Smooth muscle cell (in vitro differentiated cells): ENCODE results near the gene TMBIM1. TPM values are rescaled to one million over a fixed set of nuclear protein-coding genes. Genes with fewer than 3 reads are reported as not detected.

Experiments
- DNase-seq: peaks from one replicate; lab custom pipeline; 2025; ENCODE audit not compliant: unreplicated experiment; lab: John Stamatoyannopoulos, UW
- H2AFZ ChIP-seq: fragments of 200-600 bp; sonication (generic); 2 replicates; pipeline ENCODE4 v1.6.0; 2016; ENCODE audit warnings: antibody characterized with exemption, low read depth, mild to moderate bottlenecking
- H3F3A ChIP-seq: fragments of 200-600 bp; sonication (generic); 2 replicates; pipeline ENCODE4 v1.6.0; 2017; ENCODE audit warnings: antibody characterized with exemption, low read depth
- H3K27ac ChIP-seq: fragments of 200-600 bp; sonication (generic); 2 replicates; pipeline ENCODE4 v1.5.1; 2016; ENCODE audit warnings: low read depth, mild to moderate bottlenecking
- H3K27me3 ChIP-seq: fragments of 200-600 bp; sonication (generic); 2 replicates; pipeline ENCODE4 v1.6.1; 2016; ENCODE audit warnings: low read depth, mild to moderate bottlenecking
- H3K36me3 ChIP-seq: fragments of 200-600 bp; sonication (generic); 2 replicates; pipeline ENCODE4 v1.5.1; 2016; ENCODE audit warnings: low read depth
- H3K4me1 ChIP-seq: fragments of 200-600 bp; sonication (generic); 2 replicates; pipeline ENCODE4 v1.5.1; 2016; ENCODE audit warnings: low read depth
- H3K4me2 ChIP-seq: fragments of 200-600 bp; sonication (generic); 2 replicates; pipeline ENCODE4 v1.6.0; 2016; ENCODE audit warnings: mild to moderate bottlenecking
- H3K4me3 ChIP-seq: fragments of 200-600 bp; sonication (generic); 2 replicates; pipeline ENCODE4 v1.5.1; 2016; ENCODE audit warnings: mild to moderate bottlenecking
- H3K79me2 ChIP-seq: fragments of 200-600 bp; sonication (generic); 2 replicates; pipeline ENCODE4 v1.6.0; 2016; ENCODE audit warnings: low read depth, mild to moderate bottlenecking
- H3K9ac ChIP-seq: fragments of 200-600 bp; sonication (generic); 2 replicates; pipeline ENCODE4 v1.6.0; 2016; ENCODE audit warnings: low read depth
- H3K9me3 ChIP-seq: fragments of 200-600 bp; sonication (generic); replicated peaks from 2 replicates; pipeline ENCODE4 v1.5.1; 2016; ENCODE audit warnings: low read depth
- H4K20me1 ChIP-seq: fragments of 200-600 bp; sonication (generic); 2 replicates; pipeline ENCODE4 v1.6.0; 2016; ENCODE audit warnings: low read depth
- CTCF ChIP-seq: fragments of 200-600 bp; sonication (generic); IDR thresholded peaks from 2 replicates; pipeline ENCODE4 v1.5.1; 2017; ENCODE audit warnings: borderline replicate concordance, mild to moderate bottlenecking, antibody characterized with exemption; ENCODE audit not compliant: insufficient read depth, poor library complexity, severe bottlenecking
- WGBS: methylation state at CpG from one replicate; pipeline ENCODE4 v1.1.7; 2016; ENCODE audit warnings: low lambda C conversion rate; 5-methylcytosine and 5-hydroxymethylcytosine counted together
- polyA plus RNA-seq: library from polyadenylated mRNA; unstranded; fragments of >200 nt; fragmentation: Nextera tagmentation; extraction: Ambion mirVana; gene quantifications from 2 replicates; pipeline ENCODE4 v1.2.1, GENCODE V29; 2016
- total RNA-seq: library from RNA; depleted of rRNA; stranded (reverse); fragments of >200 nt; gene quantifications from 2 replicates; pipeline ENCODE4 v1.2.3, GENCODE V29; 2014

The TMBIM1 gene
- total and polyA plus RNA-seq, 2 experiments from 2014 or later: 109 to 121 TPM

GRCh38 chr2:218310853-218311540 lies 18.7 kb upstream of the TMBIM1 start:
- no peak overlapping the region for H3K4me3 ChIP-seq
- DNase-seq: no peak
- H3K27ac ChIP-seq: no peak overlapping the region
- H3K4me1 ChIP-seq: peaks cover 5% of the 10 kb centered on the region
- H3K9me3 ChIP-seq: no peaks in the 10 kb centered on the region
- no peaks in the 10 kb centered on the region for H4K20me1 ChIP-seq
- no peaks in the 10 kb centered on the region for H3K79me2 ChIP-seq
- peak overlapping the region; percentile 24 for H3K4me2 ChIP-seq
- H2AFZ ChIP-seq: no peak overlapping the region
- no peak for TF ChIP-seq CTCF
- H3F3A ChIP-seq: no peaks in the 10 kb centered on the region
- no peaks in the 10 kb centered on the region for H3K36me3 ChIP-seq
- H3K9ac ChIP-seq: no peak overlapping the region
- H3K27me3 ChIP-seq: no peaks in the 10 kb centered on the region
- 82% methylated on average over 11 of the region's 11 CpGs for WGBS

- Histone ChIP-seq H3K9ac (no peak overlapping the region), H3K27ac (no peak overlapping the region)
Measured at GRCh38 chr2:218307415-218308090, 15.2 kb upstream of the TMBIM1 start.

GRCh38 chr2:218306184-218306920 lies 14.0 kb upstream of the TMBIM1 start:
- Histone ChIP-seq H3K36me3 (no peaks in the 10 kb centered on the region), H3K9ac (no peak overlapping the region), H3F3A (no peaks in the 10 kb centered on the region), H3K4me3 (no peak overlapping the region), H2AFZ (no peak overlapping the region), H3K4me1 (no peaks in the 10 kb centered on the region), H3K27me3 (no peaks in the 10 kb centered on the region), H3K27ac (no peak overlapping the region), H4K20me1 (no peaks in the 10 kb centered on the region), H3K79me2 (no peaks in the 10 kb centered on the region), H3K9me3 (no peaks in the 10 kb centered on the region), H3K4me2 (no peak overlapping the region)
- 89% methylated on average over 9 of the region's 9 CpGs for WGBS
- no peak for TF ChIP-seq CTCF
- DNase-seq: no peak

More at GRCh38 chr2:218307415-218308090, 15.2 kb upstream of the TMBIM1 start:
- H3K27me3 ChIP-seq: no peaks in the 10 kb centered on the region
- no peaks in the 10 kb centered on the region for H3K36me3 ChIP-seq
- no peaks in the 10 kb centered on the region for H3K9me3 ChIP-seq
- no peak for TF ChIP-seq CTCF
- no peak overlapping the region for H3K4me2 ChIP-seq
- WGBS: 94% methylated on average over 6 of the region's 6 CpGs
- no peak for DNase-seq
- no peak overlapping the region for H2AFZ ChIP-seq
- no peaks in the 10 kb centered on the region for H3K79me2 ChIP-seq
- H4K20me1 ChIP-seq: no peaks in the 10 kb centered on the region
- H3F3A ChIP-seq: no peaks in the 10 kb centered on the region
- H3K4me3 ChIP-seq: no peak overlapping the region
- H3K4me1 ChIP-seq: peaks cover 5% of the 10 kb centered on the region
